Hepatocyte (in vitro differentiated cells): Measurements from ENCODE around the gene CETN3. TPM values are rescaled to one million over a fixed set of nuclear protein-coding genes. Genes with fewer than 3 reads are reported as not detected.

Experiments used
- DNase-seq: peaks from one replicate; pipeline ENCODE4 v3.0.0-alpha.2; 2016; ENCODE audit warnings: low spot score
- H2AFZ ChIP-seq: fragments of 200-600 bp; sonication (generic); 2 replicates; pipeline ENCODE4 v1.6.0; 2016; ENCODE audit warnings: antibody characterized with exemption, mild to moderate bottlenecking
- H3K27ac ChIP-seq: fragments of 200-600 bp; sonication (generic); 2 replicates; pipeline ENCODE4 v1.5.1; 2016; ENCODE audit warnings: mild to moderate bottlenecking
- H3K27me3 ChIP-seq: fragments of 200-600 bp; sonication (generic); 2 replicates; pipeline ENCODE4 v1.6.1; 2016
- H3K36me3 ChIP-seq: fragments of 200-600 bp; sonication (generic); replicated peaks from 2 replicates; pipeline ENCODE4 v1.5.1; 2016; ENCODE audit warnings: low read depth; ENCODE audit not compliant: insufficient read depth
- H3K4me1 ChIP-seq: fragments of 200-600 bp; sonication (generic); 2 replicates; pipeline ENCODE4 v1.5.1; 2016; ENCODE audit warnings: mild to moderate bottlenecking, moderate library complexity; ENCODE audit not compliant: insufficient read depth
- H3K4me2 ChIP-seq: fragments of 200-600 bp; sonication (generic); 2 replicates; pipeline ENCODE4 v1.6.0; 2016
- H3K4me3 ChIP-seq: fragments of 200-600 bp; sonication (generic); 2 replicates; pipeline ENCODE4 v1.5.1; 2016; ENCODE audit warnings: mild to moderate bottlenecking
- H3K79me2 ChIP-seq: fragments of 200-600 bp; sonication (generic); 2 replicates; pipeline ENCODE4 v1.6.0; 2017; ENCODE audit warnings: mild to moderate bottlenecking
- H3K9me2 ChIP-seq: fragments of 200-600 bp; sonication (generic); replicated peaks from 2 replicates; pipeline ENCODE4 v1.6.0; 2017; ENCODE audit warnings: mild to moderate bottlenecking; ENCODE audit not compliant: insufficient read depth
- H3K9me3 ChIP-seq: fragments of 200-600 bp; sonication (generic); 2 replicates; pipeline ENCODE4 v1.5.1; 2016; ENCODE audit warnings: low read depth, mild to moderate bottlenecking
- H4K20me1 ChIP-seq: fragments of 200-600 bp; sonication (generic); 2 replicates; pipeline ENCODE4 v1.6.0; 2016; ENCODE audit warnings: mild to moderate bottlenecking; ENCODE audit not compliant: insufficient read depth, poor library complexity, severe bottlenecking
- CTCF ChIP-seq: fragments of 200-600 bp; sonication (generic); IDR thresholded peaks from 2 replicates; pipeline ENCODE4 v1.5.1; 2016; ENCODE audit warnings: antibody characterized with exemption, mild to moderate bottlenecking; ENCODE audit not compliant: poor library complexity
- EZH2 ChIP-seq: fragments of 200-600 bp; sonication (generic); IDR thresholded peaks from 2 replicates; pipeline ENCODE4 v1.6.1; 2016; ENCODE audit warnings: antibody characterized with exemption, mild to moderate bottlenecking, borderline replicate concordance
- EZH2phosphoT487 ChIP-seq: fragments of 200-600 bp; sonication (generic); IDR thresholded peaks from one replicate; pipeline ENCODE4 v1.6.1; 2018; ENCODE audit warnings: antibody characterized with exemption, mild to moderate bottlenecking, low read depth, moderate library complexity; ENCODE audit not compliant: unreplicated experiment, severe bottlenecking
- WGBS: methylation state at CpG from one replicate; pipeline ENCODE4 v1.1.6; 2016; ENCODE audit warnings: low lambda C conversion rate; ENCODE audit errors: missing lambda C conversion rate; 5-methylcytosine and 5-hydroxymethylcytosine counted together
- polyA plus RNA-seq: library from polyadenylated mRNA; unstranded; fragments of >200 nt; fragmentation: Nextera tagmentation; extraction: Ambion mirVana; gene quantifications from 2 replicates; pipeline ENCODE4 v1.2.1, GENCODE V29; 2016
- total RNA-seq: library from RNA; depleted of rRNA; stranded (reverse); fragments of >200 nt; gene quantifications from 2 replicates; pipeline ENCODE4 v1.2.3, GENCODE V29; 2014

Gene CETN3
- total and polyA plus RNA-seq, 2 experiments from 2014 or later = 15.7 to 37.0 TPM

GRCh38 chr5:90384389-90384788 is 25.2 kb downstream of the CETN3 start:
- Histone ChIP-seq H3K36me3 (no peaks in the 10 kb centered on the region), H4K20me1 (no peaks in the 10 kb centered on the region), H3K79me2 (no peaks in the 10 kb centered on the region), H3K9me2 (no peaks in the 10 kb centered on the region), H2AFZ (no peak overlapping the region), H3K27me3 (no peaks in the 10 kb centered on the region), H3K4me2 (no peak overlapping the region), H3K27ac (no peak overlapping the region), H3K4me3 (no peak overlapping the region), H3K4me1 (no peaks in the 10 kb centered on the region), H3K9me3 (no peaks in the 10 kb centered on the region)
- WGBS = 92% methylated on average over 1 of the region's 1 CpG
- TF ChIP-seq EZH2 (no peak), EZH2phosphoT487 (no peak), CTCF (no peak)
- no peak for DNase-seq

GRCh38 chr5:90383903-90384302 is 25.7 kb downstream of the CETN3 start:
- H2AFZ ChIP-seq = no peak overlapping the region
- no peaks in the 10 kb centered on the region for H4K20me1 ChIP-seq
- H3K4me3 ChIP-seq = no peak overlapping the region
- WGBS = 98% methylated on average over 2 of the region's 2 CpGs
- H3K4me2 ChIP-seq = no peak overlapping the region
- H3K4me1 ChIP-seq = no peaks in the 10 kb centered on the region
- DNase-seq = no peak
- no peaks in the 10 kb centered on the region for H3K9me2 ChIP-seq
- H3K36me3 ChIP-seq = no peaks in the 10 kb centered on the region
- no peaks in the 10 kb centered on the region for H3K9me3 ChIP-seq
- H3K27me3 ChIP-seq = no peaks in the 10 kb centered on the region
- TF ChIP-seq EZH2 (no peak), CTCF (no peak), EZH2phosphoT487 (no peak)
- H3K27ac ChIP-seq = no peak overlapping the region
- no peaks in the 10 kb centered on the region for H3K79me2 ChIP-seq

GRCh38 chr5:90381213-90381929 is 28.2 kb downstream of the CETN3 start:
- Histone ChIP-seq H2AFZ (no peak overlapping the region), H3K27me3 (no peaks in the 10 kb centered on the region), H3K36me3 (no peaks in the 10 kb centered on the region), H3K4me3 (no peak overlapping the region), H3K79me2 (no peaks in the 10 kb centered on the region), H4K20me1 (no peaks in the 10 kb centered on the region), H3K9me3 (no peaks in the 10 kb centered on the region), H3K9me2 (no peaks in the 10 kb centered on the region), H3K27ac (no peak overlapping the region), H3K4me1 (no peaks in the 10 kb centered on the region), H3K4me2 (no peak overlapping the region)
- TF ChIP-seq EZH2phosphoT487 (no peak), EZH2 (no peak), CTCF (no peak)
- no peak for DNase-seq
- WGBS = 81% methylated on average over 6 of the region's 6 CpGs
